ENCODE results near the gene CAPN13.
A peak's percentile ranks its signal among the peaks of the same experiment; 100 is the strongest.

Gene CAPN13

GRCh38 chr2:30710016-30710415 lies 97.2 kb downstream of the CAPN13 start:
- TF ChIP-seq ZBTB7A (IDR thresholded peaks at IDR 0.05; ENCODE audit: low read depth) (no peak), MAX (IDR thresholded peaks at IDR 0.05) (no peak), TAF1 (IDR thresholded peaks at IDR 0.05; ENCODE audit: low read depth) (no peak)

GRCh38 chr2:30709516-30709915 lies 97.7 kb downstream of the CAPN13 start:
- no peak for TF ChIP-seq EGR1 (IDR thresholded peaks at IDR 0.05)
- no peak for TF ChIP-seq TAF1 (IDR thresholded peaks at IDR 0.05; ENCODE audit: low read depth)
- no peak for TF ChIP-seq TCF12 (IDR thresholded peaks at IDR 0.05; ENCODE audit: low read depth)
- TF ChIP-seq CEBPB (IDR thresholded peaks at IDR 0.05), result no peak
- no peak for TF ChIP-seq RAD21 (IDR thresholded peaks at IDR 0.05; ENCODE audit: low read depth)
- no peak for TF ChIP-seq EP300 (IDR thresholded peaks at IDR 0.05; ENCODE audit: borderline replicate concordance)
- TF ChIP-seq MAX (IDR thresholded peaks at IDR 0.05), result no peak
- TF ChIP-seq FOXM1 (IDR thresholded peaks at IDR 0.05; ENCODE audit: borderline replicate concordance, low read depth), result no peak
- no peak for TF ChIP-seq CREB1 (IDR thresholded peaks at IDR 0.05; ENCODE audit: low read depth)
- TF ChIP-seq TEAD4 (IDR thresholded peaks at IDR 0.05), result no peak
- TF ChIP-seq YY1 (IDR thresholded peaks at IDR 0.05; ENCODE audit: low read depth), result no peak
- no peak for TF ChIP-seq ZBTB7A (IDR thresholded peaks at IDR 0.05; ENCODE audit: low read depth)
- no peak for TF ChIP-seq NFIC (IDR thresholded peaks at IDR 0.05)
- no peak for TF ChIP-seq REST (IDR thresholded peaks at IDR 0.05; ENCODE audit: low read depth)
- TF ChIP-seq USF1 (IDR thresholded peaks at IDR 0.05), result no peak

GRCh38 chr2:30708491-30709290 lies 98.6 kb downstream of the CAPN13 start:
- TF ChIP-seq EGR1 (IDR thresholded peaks at IDR 0.05) (no peak), TEAD4 (IDR thresholded peaks at IDR 0.05) (no peak), TCF12 (IDR thresholded peaks at IDR 0.05; ENCODE audit: low read depth) (no peak), NFIC (IDR thresholded peaks at IDR 0.05) (no peak), USF1 (IDR thresholded peaks at IDR 0.05) (no peak), TAF1 (IDR thresholded peaks at IDR 0.05; ENCODE audit: low read depth) (no peak), CEBPB (IDR thresholded peaks at IDR 0.05) (no peak), REST (IDR thresholded peaks at IDR 0.05; ENCODE audit: low read depth) (no peak)

- TF ChIP-seq EGR1 (IDR thresholded peaks at IDR 0.05) (no peak), TCF12 (IDR thresholded peaks at IDR 0.05; ENCODE audit: low read depth) (no peak), YY1 (IDR thresholded peaks at IDR 0.05; ENCODE audit: low read depth) (no peak), EP300 (IDR thresholded peaks at IDR 0.05; ENCODE audit: borderline replicate concordance) (no peak), TAF1 (IDR thresholded peaks at IDR 0.05; ENCODE audit: low read depth) (no peak), RAD21 (IDR thresholded peaks at IDR 0.05; ENCODE audit: low read depth) (no peak), NFIC (IDR thresholded peaks at IDR 0.05) (no peak), FOXM1 (IDR thresholded peaks at IDR 0.05; ENCODE audit: borderline replicate concordance, low read depth) (no peak), TEAD4 (IDR thresholded peaks at IDR 0.05) (no peak)
Measured at GRCh38 chr2:30707304-30707903, 99.8 kb downstream of the CAPN13 start.

GRCh38 chr2:30706534-30707303 lies 100.5 kb downstream of the CAPN13 start:
- no peak for TF ChIP-seq YY1 (IDR thresholded peaks at IDR 0.05; ENCODE audit: low read depth)
- peak; percentile 96 for TF ChIP-seq RAD21 (IDR thresholded peaks at IDR 0.05; ENCODE audit: low read depth)
